NOMO-1 (cell line): Measurements from ENCODE around the gene FASN.

ENCODE experiments used
- DNase-seq, 2 experiments: peaks; one replicate each; lab custom pipeline; 2025; ENCODE audit not compliant: unreplicated experiment in 2 of 2; lab: John Stamatoyannopoulos, UW

Gene FASN

GRCh38 chr17:82118168-82118814 is 20.3 kb upstream of the FASN start:
- DNase-seq, result no peak

- no peak for DNase-seq
Measured at GRCh38 chr17:82117139-82118090, 19.4 kb upstream of the FASN start.

GRCh38 chr17:82116246-82116645 is 18.2 kb upstream of the FASN start:
- no peak for DNase-seq

GRCh38 chr17:82114872-82115271 is 16.8 kb upstream of the FASN start:
- DNase-seq, result no peak

GRCh38 chr17:82114447-82114846 is 16.4 kb upstream of the FASN start:
- DNase-seq, result no peak

- DNase-seq, result no peak
Measured at GRCh38 chr17:82113941-82114340, 15.9 kb upstream of the FASN start.

GRCh38 chr17:82113422-82113821 is 15.4 kb upstream of the FASN start:
- no peak for DNase-seq

- no peak for DNase-seq
Measured at GRCh38 chr17:82112914-82113311, 14.9 kb upstream of the FASN start.

GRCh38 chr17:82112181-82112913 is 14.3 kb upstream of the FASN start:
- DNase-seq, result no peak

- DNase-seq, result no peak
Measured at GRCh38 chr17:82110298-82110697, 12.3 kb upstream of the FASN start.

- DNase-seq, result no peak
Measured at GRCh38 chr17:82108961-82109475, 11.0 kb upstream of the FASN start.

GRCh38 chr17:82108496-82108945 is 10.5 kb upstream of the FASN start:
- no peak for DNase-seq

- no peak for DNase-seq
Measured at GRCh38 chr17:82108038-82108437, 10.0 kb upstream of the FASN start.

GRCh38 chr17:82107341-82107860 is 9.4 kb upstream of the FASN start:
- peak in 1 of 2 experiments; percentile 7 for DNase-seq

GRCh38 chr17:82106688-82107305 is 8.8 kb upstream of the FASN start:
- no peak for DNase-seq

GRCh38 chr17:82105882-82106687 is 8.0 kb upstream of the FASN start:
- peak; percentile 89 to 91 for DNase-seq

GRCh38 chr17:82105417-82105881 is 7.4 kb upstream of the FASN start:
- no peak for DNase-seq

GRCh38 chr17:82104797-82105416 is 6.9 kb upstream of the FASN start:
- DNase-seq, result no peak
